WI38 (cell line): Measurements from ENCODE around the gene PLCL2.

Experiments
- H3K4me3 ChIP-seq: 2 replicates; pipeline ENCODE4 v1.5.1; 2011; ENCODE audit warnings: low read depth, mild to moderate bottlenecking, control low read depth, low read length
- TF ChIP-seq, protein P1 (sequence below): IDR thresholded peaks from 2 replicates; pipeline ENCODE4 v1.5.1; 2012; ENCODE audit warnings: low read depth, mild to moderate bottlenecking, control low read depth, low read length

The PLCL2 gene

DNA sequence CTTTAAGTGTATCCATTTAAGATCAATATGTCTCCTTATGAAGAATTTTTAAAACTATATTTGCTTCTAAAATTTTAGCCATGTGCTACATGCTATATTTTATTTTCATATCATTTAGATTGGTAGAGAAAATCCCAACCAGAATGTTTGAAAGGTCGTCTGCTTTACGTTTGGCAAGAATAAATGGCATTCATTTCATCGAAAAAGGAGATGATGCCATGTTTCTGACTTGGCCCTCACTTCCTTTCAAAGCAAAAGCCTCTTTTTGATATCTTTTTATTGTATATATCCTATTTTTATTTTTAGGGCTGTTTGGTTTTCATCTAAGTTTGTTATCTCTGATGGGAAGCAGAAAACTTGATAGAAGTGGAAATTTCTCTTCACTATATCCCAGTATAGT is 176.2 kb downstream of the PLCL2 start:
- TF ChIP-seq, protein P1, sequence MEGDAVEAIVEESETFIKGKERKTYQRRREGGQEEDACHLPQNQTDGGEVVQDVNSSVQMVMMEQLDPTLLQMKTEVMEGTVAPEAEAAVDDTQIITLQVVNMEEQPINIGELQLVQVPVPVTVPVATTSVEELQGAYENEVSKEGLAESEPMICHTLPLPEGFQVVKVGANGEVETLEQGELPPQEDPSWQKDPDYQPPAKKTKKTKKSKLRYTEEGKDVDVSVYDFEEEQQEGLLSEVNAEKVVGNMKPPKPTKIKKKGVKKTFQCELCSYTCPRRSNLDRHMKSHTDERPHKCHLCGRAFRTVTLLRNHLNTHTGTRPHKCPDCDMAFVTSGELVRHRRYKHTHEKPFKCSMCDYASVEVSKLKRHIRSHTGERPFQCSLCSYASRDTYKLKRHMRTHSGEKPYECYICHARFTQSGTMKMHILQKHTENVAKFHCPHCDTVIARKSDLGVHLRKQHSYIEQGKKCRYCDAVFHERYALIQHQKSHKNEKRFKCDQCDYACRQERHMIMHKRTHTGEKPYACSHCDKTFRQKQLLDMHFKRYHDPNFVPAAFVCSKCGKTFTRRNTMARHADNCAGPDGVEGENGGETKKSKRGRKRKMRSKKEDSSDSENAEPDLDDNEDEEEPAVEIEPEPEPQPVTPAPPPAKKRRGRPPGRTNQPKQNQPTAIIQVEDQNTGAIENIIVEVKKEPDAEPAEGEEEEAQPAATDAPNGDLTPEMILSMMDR: no peak
- H3K4me3 ChIP-seq: no peak overlapping the region

DNA sequence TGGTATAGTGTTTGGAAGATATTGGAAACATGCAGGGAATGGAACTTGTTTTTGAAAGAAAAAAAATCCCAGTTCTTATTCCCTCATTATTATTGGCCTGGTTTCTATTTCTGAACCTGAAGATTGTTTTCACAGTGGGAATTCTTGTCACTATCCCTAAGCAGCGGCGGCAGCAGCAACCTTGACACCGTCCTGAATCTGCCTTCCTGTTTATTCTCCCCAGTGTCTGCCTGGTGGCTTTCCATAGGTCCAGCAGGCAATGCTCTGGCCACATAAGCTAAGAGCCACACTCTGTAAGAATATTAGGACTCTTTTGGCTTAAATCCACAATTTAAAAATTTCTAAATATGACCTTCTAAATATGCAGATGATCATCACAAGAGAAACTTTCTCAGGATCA is 178.0 kb downstream of the PLCL2 start:
- TF ChIP-seq, protein P1: no peak
- no peak overlapping the region for H3K4me3 ChIP-seq

DNA sequence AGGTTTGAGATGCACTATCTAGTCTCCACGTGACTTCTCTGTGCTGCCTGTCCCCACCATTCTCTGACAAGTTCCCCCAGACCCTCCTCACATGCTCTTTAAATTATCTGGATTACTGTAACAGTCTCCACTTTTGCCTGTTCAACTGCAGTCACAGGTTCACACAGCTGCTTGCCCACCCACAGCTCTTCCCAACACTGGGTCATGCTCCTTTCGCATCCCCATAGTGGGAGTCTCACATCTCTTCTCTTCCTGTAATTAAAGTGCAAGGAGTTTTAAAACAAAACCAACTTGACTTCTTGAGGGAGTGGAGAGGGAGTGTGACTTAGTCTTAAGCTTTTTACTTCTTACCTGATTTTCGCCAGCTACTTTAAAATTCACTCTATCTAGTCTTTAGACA is 178.8 kb downstream of the PLCL2 start:
- TF ChIP-seq, protein P1: no peak

DNA sequence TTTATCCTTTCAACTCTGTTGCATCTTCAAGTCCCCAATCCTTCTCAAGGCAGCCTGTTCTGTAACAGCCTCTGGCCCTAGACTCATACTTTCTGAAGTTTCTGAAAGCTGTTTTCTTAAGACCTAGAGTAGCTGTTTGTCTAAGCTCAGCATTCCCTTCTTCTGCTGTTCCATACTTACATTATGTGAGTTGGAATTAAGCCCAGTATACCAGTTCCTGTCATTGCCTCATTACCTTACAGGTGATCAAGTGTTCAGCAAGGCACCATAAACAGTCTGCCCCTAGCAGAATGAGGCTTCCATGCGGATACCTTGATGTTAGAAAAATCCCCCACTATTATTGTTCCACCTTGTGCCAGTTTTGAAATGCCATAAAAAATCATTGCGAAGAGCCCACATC is 180.6 kb downstream of the PLCL2 start:
- H3K4me3 ChIP-seq: no peak overlapping the region
- TF ChIP-seq, protein P1: no peak

More for the DNA sequence above, 178.8 kb downstream of the PLCL2 start:
- H3K4me3 ChIP-seq: no peak overlapping the region

DNA sequence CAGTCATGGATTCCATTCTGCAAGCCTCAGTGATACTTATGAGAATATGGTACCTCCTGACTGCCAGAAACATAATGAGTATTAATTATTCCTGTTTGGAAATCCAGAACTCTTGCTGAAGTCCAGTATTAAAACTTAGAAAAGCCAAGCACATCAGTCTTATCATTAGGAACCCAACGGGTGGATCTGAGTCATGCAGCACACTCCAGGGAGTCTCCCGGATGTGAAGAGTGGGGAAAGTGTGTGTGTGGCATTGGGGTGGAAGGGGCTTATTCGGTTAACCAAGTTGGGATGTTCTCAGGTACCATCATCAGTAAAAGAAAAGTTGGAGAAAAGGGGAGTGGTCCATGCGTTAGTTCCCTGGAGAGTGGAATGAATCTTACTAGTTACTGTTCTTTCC is 181.1 kb downstream of the PLCL2 start:
- no peak overlapping the region for H3K4me3 ChIP-seq
- TF ChIP-seq, protein P1: no peak

DNA sequence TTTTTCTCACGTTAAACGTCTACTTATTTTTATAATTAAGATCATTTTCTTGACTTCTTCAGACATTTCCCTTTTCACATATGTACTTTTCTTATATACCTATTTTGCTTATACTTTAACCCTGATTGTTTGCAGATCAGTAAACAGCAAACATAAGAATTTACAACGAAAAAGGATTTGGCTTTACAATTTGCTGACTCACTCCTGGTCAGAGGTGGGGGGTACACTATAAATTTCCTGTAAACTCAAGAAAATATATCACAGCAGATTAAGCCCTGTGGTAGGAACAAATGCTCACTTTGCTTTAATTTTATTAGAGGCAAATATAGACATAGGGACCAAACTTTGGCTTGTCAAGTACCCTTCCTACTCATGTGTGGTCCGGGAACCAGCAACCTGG is 185.0 kb downstream of the PLCL2 start:
- TF ChIP-seq, protein P1: no peak
- H3K4me3 ChIP-seq: no peak overlapping the region

DNA sequence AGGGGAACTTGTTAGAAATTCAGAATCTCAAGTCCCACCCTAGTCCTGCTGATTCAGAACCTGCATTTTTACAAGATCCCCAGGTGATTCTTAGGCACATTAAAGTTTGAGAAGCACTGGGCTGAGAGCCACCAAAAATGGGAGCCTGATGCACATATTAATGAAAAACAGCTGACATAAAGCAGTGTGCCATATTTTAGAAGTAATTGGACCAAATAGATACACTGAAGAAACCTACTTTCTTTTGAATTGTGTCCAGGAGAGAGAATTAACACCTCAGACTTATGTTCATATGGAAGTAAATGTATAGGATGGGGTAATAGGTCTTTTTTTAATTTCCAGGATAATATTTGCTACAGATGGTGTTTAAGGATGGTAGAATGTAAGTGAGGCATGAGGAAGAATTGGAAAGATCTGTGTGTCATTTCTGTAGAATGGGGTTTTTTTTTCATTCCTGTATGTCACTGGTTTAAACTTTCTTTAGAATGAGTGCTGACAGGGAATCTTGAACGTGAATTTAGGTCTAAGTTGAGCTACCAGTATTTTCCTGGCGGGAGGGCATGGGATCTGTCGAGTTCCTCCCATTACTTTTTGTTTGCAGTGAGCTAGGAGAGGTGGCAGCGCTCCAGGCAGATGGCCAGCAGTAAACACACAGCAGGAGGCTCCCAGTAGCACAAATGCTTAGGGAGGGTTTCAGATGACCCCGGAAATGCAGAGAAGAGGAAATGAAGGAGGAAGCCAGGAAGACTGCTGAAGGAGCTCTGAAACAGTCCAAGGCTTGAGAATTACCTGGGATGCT is 185.6 kb downstream of the PLCL2 start:
- TF ChIP-seq, protein P1: no peak
- H3K4me3 ChIP-seq: no peak overlapping the region
